HepG2 (cell line): ENCODE data around the gene NT5C3B. TPM values are rescaled to one million over a fixed set of nuclear protein-coding genes. Genes with fewer than 3 reads are reported as not detected.

Experiments used
- FOXP4 ChIP-seq: sonication (generic); formaldehyde crosslinking; IDR thresholded peaks from 2 replicates; pipeline ENCODE4 v1.4.0; 2020; ENCODE audit warnings: missing genetic modification reagents
- GPN1 ChIP-seq: sonication (generic); formaldehyde crosslinking; IDR thresholded peaks from 2 replicates; pipeline ENCODE4 v1.5.1; 2020; ENCODE audit warnings: missing genetic modification reagents, borderline replicate concordance
- KLF6 ChIP-seq: IDR thresholded peaks from 2 replicates; pipeline ENCODE4 v1.8.0; 2016; ENCODE audit warnings: missing biosample characterization, missing genetic modification reagents
- LCORL ChIP-seq, 2 experiments: fragments of 450-650 bp in 1 of 2; sonication (generic) in 1 of 2; formaldehyde crosslinking in 1 of 2; IDR thresholded peaks; 2 replicates each; pipeline versions ENCODE4 v1.5.0 to v1.6.1; 2017 to 2020; ENCODE audit warnings: antibody characterized with exemption in 1 of 2, missing genetic modification reagents in 1 of 2
- NFE2 ChIP-seq: sonication (generic); formaldehyde crosslinking; IDR thresholded peaks from 2 replicates; pipeline ENCODE4 v1.4.0; 2020; ENCODE audit warnings: missing genetic modification reagents
- NFYC ChIP-seq: IDR thresholded peaks from 2 replicates; pipeline ENCODE4 v1.6.1; 2016; ENCODE audit warnings: missing genetic modification reagents, missing compliant biosample characterization
- NR2F2 ChIP-seq: IDR thresholded peaks from 2 replicates; pipeline ENCODE4 v1.6.1; 2012; ENCODE audit warnings: low read depth, inconsistent platforms, borderline replicate concordance
- POLR2AphosphoS2 ChIP-seq: IDR thresholded peaks from 2 replicates; pipeline ENCODE4 v1.6.1; 2011; ENCODE audit warnings: low read depth, low read length, improper control_type of control experiment
- ZFP62 ChIP-seq: sonication (generic); formaldehyde crosslinking; IDR thresholded peaks from 2 replicates; pipeline ENCODE4 v1.4.0; 2020; ENCODE audit warnings: missing genetic modification reagents
- ZNF205 ChIP-seq: IDR thresholded peaks from 2 replicates; pipeline ENCODE4 v1.6.1; 2018; ENCODE audit warnings: missing biosample characterization, missing genetic modification reagents
- polyA plus RNA-seq, 8 experiments: library from polyadenylated mRNA; depleted of rRNA in 3 of 8; stranded (reverse) in 7 of 8; unstranded in 1 of 8; fragments of >200 nt; fragmentation: Illumina TruSeq in 4 of 8; extraction: Trizol in 4 of 8; gene quantifications; 2 replicates each; pipeline versions ENCODE4 v1.2.1 to v1.2.3, GENCODE V29; 2011 to 2016; ENCODE audit warnings: low read depth in 4 of 8, missing spikeins in 1 of 8, mixed read lengths in 1 of 8; ENCODE audit not compliant: insufficient read depth in 1 of 8
- total RNA-seq, 5 experiments: library from RNA; depleted of rRNA; stranded (reverse); fragments of >200 nt; fragmentation: Illumina TruSeq; extraction: Trizol; gene quantifications; 2 replicates each; pipeline ENCODE4 v1.2.3, GENCODE V29; 2016; ENCODE audit warnings: low read depth in 1 of 5
- TF ChIP-seq, protein P1 (sequence below): sonication (generic); formaldehyde crosslinking; IDR thresholded peaks from 2 replicates; pipeline ENCODE4 v1.4.0; 2020; ENCODE audit warnings: missing genetic modification reagents; ENCODE audit errors: not compliant biosample characterization
- TF ChIP-seq, protein P2 (sequence below): IDR thresholded peaks from 2 replicates; pipeline ENCODE4 v1.6.1; 2016; ENCODE audit warnings: missing compliant biosample characterization, missing genetic modification reagents, borderline replicate concordance
- TF ChIP-seq, protein P3 (sequence below): sonication (generic); formaldehyde crosslinking; IDR thresholded peaks from 2 replicates; pipeline ENCODE4 v1.4.0; 2020; ENCODE audit warnings: missing genetic modification reagents
- TF ChIP-seq, protein P4 (sequence below): sonication (generic); formaldehyde crosslinking; IDR thresholded peaks from 2 replicates; pipeline ENCODE4 v1.8.1; 2023; ENCODE audit warnings: mild to moderate bottlenecking, missing genetic modification reagents
- TF ChIP-seq, protein P5 (sequence below): sonication (generic); formaldehyde crosslinking; IDR thresholded peaks from 2 replicates; pipeline ENCODE4 v1.4.0; 2020; ENCODE audit warnings: missing genetic modification reagents, borderline replicate concordance

The NT5C3B gene
- total and polyA plus RNA-seq, 2 of the 13 experiments (the other 11 are each of a cell fraction or from before 2014, with no cell fraction given) = 104 to 126 TPM

DNA sequence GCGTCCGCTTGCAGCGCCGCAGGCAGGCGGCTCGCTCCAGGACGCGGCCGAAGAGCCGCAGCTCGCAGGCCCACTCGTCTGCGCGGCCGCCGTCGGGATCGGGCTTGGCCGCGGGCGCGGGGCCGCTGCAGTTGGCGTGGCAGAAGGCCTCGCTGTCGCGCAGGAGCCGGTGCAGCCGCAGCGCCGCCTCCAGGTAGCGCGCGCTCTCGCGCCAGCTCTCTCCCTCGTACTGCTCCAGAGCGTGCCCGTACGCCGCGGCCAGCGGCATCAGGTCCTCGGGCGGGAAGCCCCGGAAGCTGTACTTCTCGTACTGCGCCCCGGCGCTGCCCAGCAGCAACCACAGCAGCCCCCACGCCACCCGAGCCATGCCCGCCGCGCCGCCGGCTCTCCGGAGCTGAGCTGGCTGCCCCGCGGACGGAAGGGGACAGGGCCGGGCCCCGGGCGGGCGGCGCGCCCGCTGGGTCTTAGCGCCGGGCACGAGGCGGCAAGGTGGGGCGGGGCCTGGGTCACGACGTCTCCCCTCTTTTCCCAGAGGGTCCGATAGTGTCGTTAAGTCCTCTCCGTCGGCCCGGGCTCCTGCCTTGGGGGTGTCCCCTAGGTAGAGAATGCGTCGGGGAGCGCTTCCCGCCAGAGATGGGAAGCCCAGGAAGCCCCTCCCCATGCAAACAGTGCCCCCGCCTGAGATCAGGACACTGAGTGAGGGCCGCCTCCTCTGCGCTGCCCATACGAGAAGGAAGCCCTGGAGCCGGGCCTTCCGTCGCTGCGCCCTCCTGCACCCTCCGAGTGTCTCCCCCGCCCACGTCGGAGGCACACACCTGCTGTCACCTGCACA, 24.3 kb downstream of the NT5C3B start, which contains the start of gene P3H4 (continued):
- TF ChIP-seq LCORL (IDR thresholded peaks at IDR 0.05) (no peak), LCORL (CRISPR knock-in tag; IDR thresholded peaks at IDR 0.05) (peak; percentile 54; the same call in 1 of the 2 replicates), NFE2 (no peak), ZFP62 (CRISPR knock-in tag) (no peak), NFYC (peak; percentile 9; the same call in 1 of the 2 replicates), FOXP4 (CRISPR knock-in tag) (no peak), POLR2AphosphoS2 (no peak), KLF6 (peak; percentile 61; the same call in 1 of the 2 replicates), ZNF205 (CRISPR knock-in tag) (peak; percentile 27; the same call in 1 of the 2 replicates), GPN1 (no peak), NR2F2 (peak; percentile 31; the same call in 1 of the 2 replicates)
- TF ChIP-seq, protein P1, sequence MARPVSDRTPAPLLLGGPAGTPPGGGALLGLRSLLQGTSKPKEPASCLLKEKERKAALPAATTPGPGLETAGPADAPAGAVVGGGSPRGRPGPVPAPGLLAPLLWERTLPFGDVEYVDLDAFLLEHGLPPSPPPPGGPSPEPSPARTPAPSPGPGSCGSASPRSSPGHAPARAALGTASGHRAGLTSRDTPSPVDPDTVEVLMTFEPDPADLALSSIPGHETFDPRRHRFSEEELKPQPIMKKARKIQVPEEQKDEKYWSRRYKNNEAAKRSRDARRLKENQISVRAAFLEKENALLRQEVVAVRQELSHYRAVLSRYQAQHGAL (CRISPR knock-in tag) = peak; percentile 93
- TF ChIP-seq, protein P2, sequence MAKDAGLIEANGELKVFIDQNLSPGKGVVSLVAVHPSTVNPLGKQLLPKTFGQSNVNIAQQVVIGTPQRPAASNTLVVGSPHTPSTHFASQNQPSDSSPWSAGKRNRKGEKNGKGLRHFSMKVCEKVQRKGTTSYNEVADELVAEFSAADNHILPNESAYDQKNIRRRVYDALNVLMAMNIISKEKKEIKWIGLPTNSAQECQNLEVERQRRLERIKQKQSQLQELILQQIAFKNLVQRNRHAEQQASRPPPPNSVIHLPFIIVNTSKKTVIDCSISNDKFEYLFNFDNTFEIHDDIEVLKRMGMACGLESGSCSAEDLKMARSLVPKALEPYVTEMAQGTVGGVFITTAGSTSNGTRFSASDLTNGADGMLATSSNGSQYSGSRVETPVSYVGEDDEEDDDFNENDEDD (CRISPR knock-in tag) = peak; percentile 74; the same call in 1 of the 2 replicates
- TF ChIP-seq, protein P3, sequence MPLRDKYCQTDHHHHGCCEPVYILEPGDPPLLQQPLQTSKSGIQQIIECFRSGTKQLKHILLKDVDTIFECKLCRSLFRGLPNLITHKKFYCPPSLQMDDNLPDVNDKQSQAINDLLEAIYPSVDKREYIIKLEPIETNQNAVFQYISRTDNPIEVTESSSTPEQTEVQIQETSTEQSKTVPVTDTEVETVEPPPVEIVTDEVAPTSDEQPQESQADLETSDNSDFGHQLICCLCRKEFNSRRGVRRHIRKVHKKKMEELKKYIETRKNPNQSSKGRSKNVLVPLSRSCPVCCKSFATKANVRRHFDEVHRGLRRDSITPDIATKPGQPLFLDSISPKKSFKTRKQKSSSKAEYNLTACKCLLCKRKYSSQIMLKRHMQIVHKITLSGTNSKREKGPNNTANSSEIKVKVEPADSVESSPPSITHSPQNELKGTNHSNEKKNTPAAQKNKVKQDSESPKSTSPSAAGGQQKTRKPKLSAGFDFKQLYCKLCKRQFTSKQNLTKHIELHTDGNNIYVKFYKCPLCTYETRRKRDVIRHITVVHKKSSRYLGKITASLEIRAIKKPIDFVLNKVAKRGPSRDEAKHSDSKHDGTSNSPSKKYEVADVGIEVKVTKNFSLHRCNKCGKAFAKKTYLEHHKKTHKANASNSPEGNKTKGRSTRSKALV = peak; percentile 88; the same call in 1 of the 2 replicates
- TF ChIP-seq, protein P4, sequence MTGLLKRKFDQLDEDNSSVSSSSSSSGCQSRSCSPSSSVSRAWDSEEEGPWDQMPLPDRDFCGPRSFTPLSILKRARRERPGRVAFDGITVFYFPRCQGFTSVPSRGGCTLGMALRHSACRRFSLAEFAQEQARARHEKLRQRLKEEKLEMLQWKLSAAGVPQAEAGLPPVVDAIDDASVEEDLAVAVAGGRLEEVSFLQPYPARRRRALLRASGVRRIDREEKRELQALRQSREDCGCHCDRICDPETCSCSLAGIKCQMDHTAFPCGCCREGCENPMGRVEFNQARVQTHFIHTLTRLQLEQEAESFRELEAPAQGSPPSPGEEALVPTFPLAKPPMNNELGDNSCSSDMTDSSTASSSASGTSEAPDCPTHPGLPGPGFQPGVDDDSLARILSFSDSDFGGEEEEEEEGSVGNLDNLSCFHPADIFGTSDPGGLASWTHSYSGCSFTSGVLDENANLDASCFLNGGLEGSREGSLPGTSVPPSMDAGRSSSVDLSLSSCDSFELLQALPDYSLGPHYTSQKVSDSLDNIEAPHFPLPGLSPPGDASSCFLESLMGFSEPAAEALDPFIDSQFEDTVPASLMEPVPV = peak; percentile 94
- TF ChIP-seq, protein P5, sequence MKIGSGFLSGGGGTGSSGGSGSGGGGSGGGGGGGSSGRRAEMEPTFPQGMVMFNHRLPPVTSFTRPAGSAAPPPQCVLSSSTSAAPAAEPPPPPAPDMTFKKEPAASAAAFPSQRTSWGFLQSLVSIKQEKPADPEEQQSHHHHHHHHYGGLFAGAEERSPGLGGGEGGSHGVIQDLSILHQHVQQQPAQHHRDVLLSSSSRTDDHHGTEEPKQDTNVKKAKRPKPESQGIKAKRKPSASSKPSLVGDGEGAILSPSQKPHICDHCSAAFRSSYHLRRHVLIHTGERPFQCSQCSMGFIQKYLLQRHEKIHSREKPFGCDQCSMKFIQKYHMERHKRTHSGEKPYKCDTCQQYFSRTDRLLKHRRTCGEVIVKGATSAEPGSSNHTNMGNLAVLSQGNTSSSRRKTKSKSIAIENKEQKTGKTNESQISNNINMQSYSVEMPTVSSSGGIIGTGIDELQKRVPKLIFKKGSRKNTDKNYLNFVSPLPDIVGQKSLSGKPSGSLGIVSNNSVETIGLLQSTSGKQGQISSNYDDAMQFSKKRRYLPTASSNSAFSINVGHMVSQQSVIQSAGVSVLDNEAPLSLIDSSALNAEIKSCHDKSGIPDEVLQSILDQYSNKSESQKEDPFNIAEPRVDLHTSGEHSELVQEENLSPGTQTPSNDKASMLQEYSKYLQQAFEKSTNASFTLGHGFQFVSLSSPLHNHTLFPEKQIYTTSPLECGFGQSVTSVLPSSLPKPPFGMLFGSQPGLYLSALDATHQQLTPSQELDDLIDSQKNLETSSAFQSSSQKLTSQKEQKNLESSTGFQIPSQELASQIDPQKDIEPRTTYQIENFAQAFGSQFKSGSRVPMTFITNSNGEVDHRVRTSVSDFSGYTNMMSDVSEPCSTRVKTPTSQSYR (CRISPR knock-in tag) = no peak
